Activated B cell treated with CpG ODN at 0.5 μM for 24 hours (primary cell): ENCODE results near the gene CDK4. TPM values are rescaled to one million over a fixed set of nuclear protein-coding genes. Genes with fewer than 3 reads are reported as not detected.
A peak's percentile ranks its signal among the peaks of the same experiment; 100 is the strongest.

Experiments used
- ATAC-seq: fragments of 200-7000 bp; cut with Tn5 transposase; one replicate; pipeline ENCODE4 v1.10.0; 2021; ENCODE audit warnings: low read depth, mild to moderate bottlenecking, moderate library complexity
- CTCF ChIA-PET: fragments of 350-600 bp; sonication (Branson Sonifier 250); formaldehyde crosslinking; loops from one replicate; lab custom pipeline; 2021; ENCODE audit warnings: antibody characterized with exemption; lab: Charles Lee
- POLR2A ChIA-PET: fragments of 350-600 bp; sonication (Branson Sonifier 250); formaldehyde crosslinking; loops from one replicate; lab custom pipeline; 2021; ENCODE audit warnings: antibody characterized with exemption; lab: Charles Lee
- DNase-seq: peaks from one replicate; pipeline ENCODE4 v3.0.0; 2022
- H3K27ac Mint-ChIP-seq: one replicate; pipeline ENCODE4 v1.8.0; 2020; ENCODE audit warnings: mixed read lengths
- H3K27me3 Mint-ChIP-seq: one replicate; pipeline ENCODE4 v1.8.0; 2021; ENCODE audit warnings: mixed read lengths
- H3K36me3 Mint-ChIP-seq: one replicate; pipeline ENCODE4 v1.8.0; 2021; ENCODE audit warnings: low read depth, mixed read lengths
- H3K4me1 Mint-ChIP-seq: one replicate; pipeline ENCODE4 v1.8.0; 2021; ENCODE audit warnings: mixed read lengths
- H3K4me3 Mint-ChIP-seq: one replicate; pipeline ENCODE4 v1.8.0; 2020; ENCODE audit warnings: mild to moderate bottlenecking, mixed read lengths
- H3K9me3 Mint-ChIP-seq: one replicate; pipeline ENCODE4 v1.8.0; 2020; ENCODE audit warnings: mixed read lengths
- CTCF ChIP-seq: fragments of 200-600 bp; IDR thresholded peaks from one replicate; pipeline ENCODE4 v1.8.0; 2022; ENCODE audit warnings: antibody characterized with exemption, mild to moderate bottlenecking
- intact Hi-C: fragments of 100-400 bp; cut with micrococcal nuclease; formaldehyde crosslinking; loops from one replicate; pipeline ENCODE4 v1.15.1; 2024
- total RNA-seq: library from RNA; stranded (reverse); gene quantifications from 2 replicates; pipeline ENCODE4 v1.2.3, GENCODE V29; 2022

CDK4 gene
- total RNA-seq, 1 donor from 2014 or later: 95.7 TPM

GRCh38 chr12:57741413-57741789 lies 10.7 kb downstream of the CDK4 start:
- intact Hi-C loops: loop anchor here (5.0 kb wide), 1 partner anchor 284 kb away; the partner anchor contains the start of genes GLI1 and INHBE

GRCh38 chr12:57740656-57741412 lies 11.3 kb downstream of the CDK4 start:
- H3K4me3 Mint-ChIP-seq: peak overlapping the region; percentile 88
- intact Hi-C loops: loop anchor here (5.0 kb wide), 1 partner anchor 284 kb away; the partner anchor contains the start of genes GLI1 and INHBE
- CTCF ChIA-PET: interaction anchor here (0.6 to 1.4 kb wide), 6 partner anchors 19 to 158 kb away, joined by 3 to 8 read pairs (median 3); no protein-coding TSS in a partner anchor
- ATAC-seq (peak; percentile 25), DNase-seq (no peak)
- H3K36me3 Mint-ChIP-seq: peaks cover 20% of the 10 kb centered on the region
- no peaks in the 10 kb centered on the region for H3K27me3 Mint-ChIP-seq
- no peaks in the 10 kb centered on the region for H3K9me3 Mint-ChIP-seq
- peaks cover 53% of the 10 kb centered on the region for H3K4me1 Mint-ChIP-seq
- TF ChIP-seq CTCF: no peak
- POLR2A ChIA-PET: interaction anchor here (0.6 to 1.8 kb wide), 3 partner anchors 7 to 16 kb away, joined by 3 to 11 read pairs (median 6); no protein-coding TSS in a partner anchor
- peak overlapping the region; percentile 90 for H3K27ac Mint-ChIP-seq

More at GRCh38 chr12:57741413-57741789, 10.7 kb downstream of the CDK4 start:
- Mint-ChIP-seq H3K4me3 (peak overlapping the region; percentile 88), H3K36me3 (peaks cover 23% of the 10 kb centered on the region), H3K9me3 (no peaks in the 10 kb centered on the region), H3K27ac (peak overlapping the region; percentile 90), H3K27me3 (no peaks in the 10 kb centered on the region), H3K4me1 (peaks cover 59% of the 10 kb centered on the region)
- no peak for DNase-seq
- CTCF ChIA-PET: interaction anchor here (0.6 to 1.4 kb wide), 7 partner anchors 15 to 157 kb away, joined by 3 to 8 read pairs (median 3); no protein-coding TSS in a partner anchor
- no peak for TF ChIP-seq CTCF
- ATAC-seq: no peak
- POLR2A ChIA-PET: interaction anchor here (0.6 to 1.8 kb wide), 4 partner anchors 8 to 15 kb away, joined by 3 to 11 read pairs (median 5); partner anchors contain the start of gene CDK4

GRCh38 chr12:57739914-57740538 lies 12.1 kb downstream of the CDK4 start:
- Mint-ChIP-seq H3K4me3 (no peak overlapping the region), H3K27me3 (no peaks in the 10 kb centered on the region), H3K27ac (peak overlapping the region; percentile 90), H3K9me3 (no peaks in the 10 kb centered on the region), H3K36me3 (peaks cover 22% of the 10 kb centered on the region), H3K4me1 (peaks cover 46% of the 10 kb centered on the region)
- ATAC-seq (no peak), DNase-seq (no peak)
- intact Hi-C loops: loop anchor here (5.0 kb wide), 1 partner anchor 283 kb away; the partner anchor contains the start of genes GLI1 and INHBE
- no peak for TF ChIP-seq CTCF
- CTCF ChIA-PET: interaction anchor here (1.1 kb wide), 1 partner anchor 157 kb away, joined by 3 read pairs; no protein-coding TSS in a partner anchor
- POLR2A ChIA-PET: no interaction called here

GRCh38 chr12:57739387-57739786 lies 12.7 kb downstream of the CDK4 start:
- Mint-ChIP-seq H3K9me3 (no peaks in the 10 kb centered on the region), H3K4me1 (peaks cover 41% of the 10 kb centered on the region), H3K27ac (no peak overlapping the region), H3K36me3 (peaks cover 22% of the 10 kb centered on the region), H3K4me3 (peak overlapping the region; percentile 0), H3K27me3 (no peaks in the 10 kb centered on the region)
- no peak for TF ChIP-seq CTCF
- CTCF ChIA-PET: no interaction called here
- intact Hi-C loops: no loop called here
- DNase-seq: no peak
- POLR2A ChIA-PET: no interaction called here
- no peak for ATAC-seq
